AG20443 (cell line): ENCODE data around the gene TTLL11.
A peak's percentile ranks its signal among the peaks of the same experiment; 100 is the strongest.

Experiments used
- DNase-seq: peaks from one replicate; pipeline ENCODE4 v3.0.0; 2012; ENCODE audit warnings: low spot score, mixed read lengths

The TTLL11 gene, protein sequence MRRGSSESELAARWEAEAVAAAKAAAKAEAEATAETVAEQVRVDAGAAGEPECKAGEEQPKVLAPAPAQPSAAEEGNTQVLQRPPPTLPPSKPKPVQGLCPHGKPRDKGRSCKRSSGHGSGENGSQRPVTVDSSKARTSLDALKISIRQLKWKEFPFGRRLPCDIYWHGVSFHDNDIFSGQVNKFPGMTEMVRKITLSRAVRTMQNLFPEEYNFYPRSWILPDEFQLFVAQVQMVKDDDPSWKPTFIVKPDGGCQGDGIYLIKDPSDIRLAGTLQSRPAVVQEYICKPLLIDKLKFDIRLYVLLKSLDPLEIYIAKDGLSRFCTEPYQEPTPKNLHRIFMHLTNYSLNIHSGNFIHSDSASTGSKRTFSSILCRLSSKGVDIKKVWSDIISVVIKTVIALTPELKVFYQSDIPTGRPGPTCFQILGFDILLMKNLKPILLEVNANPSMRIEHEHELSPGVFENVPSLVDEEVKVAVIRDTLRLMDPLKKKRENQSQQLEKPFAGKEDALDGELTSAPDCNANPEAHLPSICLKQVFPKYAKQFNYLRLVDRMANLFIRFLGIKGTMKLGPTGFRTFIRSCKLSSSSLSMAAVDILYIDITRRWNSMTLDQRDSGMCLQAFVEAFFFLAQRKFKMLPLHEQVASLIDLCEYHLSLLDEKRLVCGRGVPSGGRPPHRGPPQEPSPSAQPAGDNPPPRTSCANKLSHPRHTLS

GRCh38 chr9:122092611-122093506 is at the start of gene TTLL11:
Gene TTLL11 (minus strand): TSS chr9:122093308. CDS start chr9:122093148, 160 bp downstream.
- peak; percentile 97 for DNase-seq

- no peak for DNase-seq
Observed at GRCh38 chr9:122141671-122142070, 48.6 kb upstream of the TTLL11 start.

DNA sequence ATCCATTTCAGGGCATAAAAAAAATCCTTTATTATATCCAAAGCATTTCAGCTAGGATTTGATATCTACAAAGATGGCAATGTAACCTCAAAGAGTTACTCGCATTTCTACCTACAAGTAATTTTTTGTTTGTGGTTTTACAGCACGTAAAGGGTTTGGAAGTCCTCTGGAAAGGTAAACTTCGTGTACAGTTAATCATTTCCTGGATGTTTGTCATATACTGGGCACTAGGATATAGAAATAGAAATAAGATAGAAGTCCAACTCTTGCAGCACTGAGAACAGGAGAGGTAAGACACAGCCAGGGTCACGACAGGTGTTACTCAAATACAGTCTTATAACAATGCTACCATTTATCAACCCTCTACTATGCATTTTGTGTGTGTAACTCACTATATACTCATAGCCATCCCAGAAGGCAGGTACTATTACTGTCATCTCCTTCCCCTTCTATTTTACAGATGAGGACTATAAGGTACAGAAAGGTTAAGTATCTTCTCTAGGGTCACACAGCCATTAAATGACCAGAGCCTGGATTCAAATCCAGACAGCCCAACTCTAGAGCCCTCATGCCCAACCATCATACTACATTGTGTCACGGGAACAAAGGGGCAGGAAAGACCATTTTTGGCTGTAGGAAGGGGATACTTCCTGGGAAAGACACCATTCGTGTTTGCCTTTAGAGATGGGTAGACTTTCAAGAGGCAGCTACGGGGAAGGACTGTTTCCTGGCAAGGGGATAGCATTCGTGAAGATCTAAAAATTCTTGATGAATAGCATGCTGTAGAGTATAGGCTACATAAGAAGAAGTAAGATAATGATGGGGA is 47.5 kb upstream of the TTLL11 start:
- DNase-seq = no peak

GRCh38 chr9:122138560-122139268 is 45.6 kb upstream of the TTLL11 start:
- no peak for DNase-seq

DNA sequence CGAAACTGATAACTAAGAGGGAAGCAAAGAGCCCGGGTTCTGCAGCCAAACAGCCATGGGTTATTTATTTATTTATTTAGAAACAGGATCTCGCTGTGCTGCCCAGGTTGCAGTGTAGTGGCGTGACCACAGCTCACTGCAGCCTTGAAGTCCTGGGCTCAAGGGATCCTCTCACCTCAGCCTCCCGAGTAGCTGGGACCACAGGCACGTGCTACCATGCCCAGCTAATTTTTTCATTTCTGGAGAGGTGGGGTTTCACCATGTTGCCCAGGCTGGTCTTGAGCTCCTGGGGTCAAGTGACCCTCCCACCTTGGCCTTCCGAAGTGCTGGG is 42.4 kb upstream of the TTLL11 start:
- no peak for DNase-seq

DNA sequence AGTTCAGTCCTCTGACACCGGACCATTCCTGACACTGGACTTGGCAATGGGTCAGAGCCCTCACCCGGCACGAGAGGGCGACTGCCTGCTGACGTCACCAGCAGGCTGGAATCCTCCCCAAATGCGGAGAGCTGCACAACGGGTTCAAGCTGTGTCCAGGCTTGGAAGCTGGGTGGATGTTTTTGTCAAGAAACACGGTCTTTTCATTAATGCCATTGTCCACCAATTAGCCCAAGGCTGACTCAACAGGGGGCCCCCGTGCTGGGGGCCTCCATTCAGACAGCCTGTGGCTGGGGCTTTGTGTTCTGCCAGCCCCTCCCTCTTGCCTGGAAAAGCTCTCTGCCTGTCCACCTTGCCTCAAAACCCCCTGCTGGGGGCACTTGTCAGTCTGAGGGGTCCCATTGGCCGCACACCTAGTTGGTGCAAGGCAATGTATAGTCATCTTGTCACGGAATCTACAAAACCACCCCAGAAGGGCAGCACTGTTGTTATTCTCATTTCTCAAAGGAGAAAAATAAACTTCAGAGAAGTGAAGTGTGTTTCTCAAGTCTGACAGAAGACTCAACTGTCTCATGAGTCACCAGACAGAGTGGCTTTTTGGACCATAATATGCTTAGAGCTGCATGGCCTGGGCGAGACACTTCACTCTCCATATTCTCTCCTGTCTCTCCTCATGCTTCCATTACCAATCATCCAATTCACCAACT is 41.9 kb upstream of the TTLL11 start:
- peak; percentile 48 for DNase-seq

GRCh38 chr9:122133984-122134535 is 41.0 kb upstream of the TTLL11 start:
- DNase-seq = no peak

DNA sequence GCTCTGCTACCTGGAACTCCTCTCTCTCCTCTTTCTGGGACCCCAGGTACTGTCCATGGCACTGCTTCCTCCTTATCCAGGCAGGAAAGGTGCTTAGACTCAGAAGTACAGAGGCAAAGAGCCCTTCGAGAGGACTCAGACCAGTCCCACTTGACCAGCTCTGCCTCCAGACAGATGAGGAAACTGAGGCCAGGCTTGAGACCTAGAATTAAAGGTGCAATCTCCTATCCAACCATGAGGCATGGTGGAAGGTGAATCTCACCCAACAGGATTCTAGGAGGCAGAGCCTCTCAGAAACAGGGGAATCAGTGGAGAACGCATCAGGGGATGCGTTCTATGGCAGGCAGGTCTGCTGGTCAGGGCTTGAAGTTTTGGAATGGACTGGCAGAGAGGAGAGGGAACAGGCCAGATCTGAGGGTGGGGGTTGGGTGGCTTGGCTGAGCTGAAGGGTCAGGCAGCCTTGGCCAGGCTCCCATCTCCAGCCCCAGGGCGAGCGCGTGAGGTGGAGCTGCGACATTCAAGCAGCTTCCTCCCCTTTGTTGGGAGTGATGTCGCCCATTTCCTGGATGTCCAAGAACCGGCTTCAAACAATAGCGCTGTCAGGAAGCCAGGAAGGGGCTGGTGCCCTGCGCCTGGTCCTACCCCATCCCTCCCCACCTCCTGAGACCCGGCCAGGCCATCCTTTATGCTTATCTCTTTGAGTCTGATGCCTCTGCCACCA is 40.3 kb upstream of the TTLL11 start:
- DNase-seq = no peak

GRCh38 chr9:122132539-122132938 is 39.4 kb upstream of the TTLL11 start:
- DNase-seq = no peak

DNA sequence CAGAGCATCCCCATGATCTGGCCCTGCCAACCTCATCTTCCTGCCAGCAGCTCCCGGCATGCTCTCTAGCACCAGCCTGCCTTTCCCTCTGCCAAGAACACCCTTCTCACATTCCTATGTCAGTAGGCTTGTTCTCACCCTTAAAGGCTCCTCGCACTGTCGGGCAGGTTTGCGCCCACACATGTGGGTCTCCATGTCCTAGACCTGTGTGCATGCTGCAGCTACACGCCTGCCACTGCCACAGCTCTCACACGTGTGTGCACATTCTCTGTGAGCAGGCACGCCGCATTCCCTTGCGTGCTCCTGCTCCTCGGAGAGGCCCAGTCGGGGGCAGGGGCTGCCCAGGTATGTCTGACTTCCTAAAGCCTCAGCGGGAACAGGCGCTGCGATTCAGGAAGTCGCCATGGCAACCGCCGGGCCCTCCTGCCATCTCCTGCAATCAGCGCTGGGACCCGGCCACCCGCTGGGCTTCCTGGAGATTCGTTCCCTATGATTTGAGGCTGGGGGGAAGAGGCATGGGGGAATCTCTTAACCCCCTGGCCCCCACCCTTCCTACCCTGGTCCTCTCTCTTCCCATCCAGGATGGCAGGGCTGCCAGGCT is 38.4 kb upstream of the TTLL11 start:
- no peak for DNase-seq

DNA sequence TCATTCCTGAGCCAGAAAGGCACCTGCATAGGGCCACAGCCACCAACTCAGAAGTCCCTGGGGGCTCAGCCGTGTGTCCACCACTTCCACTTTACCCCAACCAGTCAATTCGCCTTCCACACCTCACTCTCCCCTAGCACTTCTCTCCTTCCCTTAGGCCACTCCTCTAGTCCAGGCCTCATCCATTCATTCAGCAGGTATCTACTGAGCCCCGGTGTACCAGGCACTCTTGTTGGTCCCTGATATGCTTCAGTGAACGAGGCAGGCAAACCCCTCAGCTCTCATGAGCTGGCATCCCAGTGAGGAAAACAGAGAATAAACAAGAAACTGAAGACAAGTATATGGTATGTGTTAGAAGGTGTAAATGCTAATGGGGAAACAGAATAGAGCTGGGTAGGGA is 37.7 kb upstream of the TTLL11 start:
- no peak for DNase-seq

- no peak for DNase-seq
Observed at GRCh38 chr9:122129969-122130368, 36.9 kb upstream of the TTLL11 start.

GRCh38 chr9:122128969-122129343 is 35.8 kb upstream of the TTLL11 start:
- DNase-seq = no peak

DNA sequence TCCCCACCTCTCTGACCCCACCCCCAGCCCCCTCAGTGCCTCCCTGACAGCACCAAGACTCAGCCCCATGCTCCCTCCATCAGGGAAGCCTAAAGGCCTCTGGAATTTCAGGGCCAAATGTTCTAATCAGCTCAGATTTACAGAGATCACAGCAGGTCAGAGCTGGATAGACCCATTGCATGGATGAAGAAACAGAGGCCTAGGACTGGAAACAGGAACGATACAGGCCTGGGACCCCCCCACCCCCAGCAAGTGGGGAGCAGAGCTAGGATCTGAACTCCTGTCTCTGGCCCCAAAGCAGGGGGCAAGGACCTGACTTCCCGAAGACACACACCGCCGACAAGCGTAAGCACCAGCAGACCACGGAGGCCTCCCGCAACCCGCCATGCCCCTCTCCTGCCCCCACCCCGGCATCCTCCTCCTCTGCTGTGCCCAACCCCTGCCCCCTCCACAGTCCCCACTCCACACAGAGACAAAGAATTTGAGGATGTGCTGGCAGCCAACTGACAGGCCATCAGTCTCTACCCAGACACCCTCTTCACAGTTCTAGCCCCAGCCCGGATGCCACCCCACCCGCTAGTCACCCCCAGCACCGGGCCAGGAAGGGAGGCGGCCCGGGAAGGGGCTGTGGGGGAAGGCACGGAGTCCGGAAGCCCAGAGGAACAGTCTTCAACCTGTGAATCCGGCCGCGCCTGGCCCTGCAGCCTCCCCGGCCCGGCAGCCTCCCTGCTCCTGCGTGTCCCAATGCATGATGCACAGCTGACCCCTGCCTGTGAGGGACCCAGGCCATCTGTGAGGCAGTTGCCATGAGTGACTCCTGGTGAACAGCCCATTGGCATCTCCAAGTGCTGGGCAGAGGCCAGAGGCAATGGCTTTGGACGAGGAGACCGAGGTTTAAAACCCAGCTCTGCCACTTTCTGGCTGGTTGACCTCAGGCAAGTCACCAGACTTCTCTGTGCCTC is 35.2 kb upstream of the TTLL11 start:
- DNase-seq = no peak

- no peak for DNase-seq
Observed at GRCh38 chr9:122127396-122127798, 34.3 kb upstream of the TTLL11 start.

GRCh38 chr9:122126331-122127261 is 33.5 kb upstream of the TTLL11 start:
- peak; percentile 78 for DNase-seq
